Measurements from ENCODE around the gene VWC2.

Gene VWC2

GRCh38 chr7:49773218-49773935 is at the start of gene VWC2:
TSS of gene VWC2 (plus strand) at chr7:49773638. CDS start at chr7:49775436, 1,798 bp downstream.
- no peak for DNase-seq

- DNase-seq: no peak
Measured at GRCh38 chr7:49724071-49724470, 49.4 kb upstream of the VWC2 start.

DNA sequence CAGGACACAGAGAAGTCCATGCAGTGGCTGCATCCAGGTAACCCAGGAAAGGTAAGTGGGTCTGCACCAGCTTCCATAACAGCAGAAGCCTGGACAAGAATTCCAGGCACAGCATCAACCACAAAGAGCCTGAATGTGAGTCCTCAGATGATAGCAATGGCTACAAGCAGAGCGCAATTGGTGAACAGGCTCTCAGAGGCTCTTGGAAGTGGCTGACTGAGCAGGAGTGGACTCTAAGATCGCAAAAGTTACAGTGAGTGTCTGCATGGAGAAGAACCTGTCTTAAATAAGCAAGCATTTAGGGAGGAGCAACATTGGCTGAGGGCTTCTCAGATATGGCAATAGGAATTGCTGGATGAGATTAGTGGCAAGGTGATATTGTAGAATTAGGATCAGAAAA is 41.6 kb upstream of the VWC2 start:
- DNase-seq: no peak

GRCh38 chr7:49762666-49763065 is 10.8 kb upstream of the VWC2 start:
- DNase-seq: no peak

DNA sequence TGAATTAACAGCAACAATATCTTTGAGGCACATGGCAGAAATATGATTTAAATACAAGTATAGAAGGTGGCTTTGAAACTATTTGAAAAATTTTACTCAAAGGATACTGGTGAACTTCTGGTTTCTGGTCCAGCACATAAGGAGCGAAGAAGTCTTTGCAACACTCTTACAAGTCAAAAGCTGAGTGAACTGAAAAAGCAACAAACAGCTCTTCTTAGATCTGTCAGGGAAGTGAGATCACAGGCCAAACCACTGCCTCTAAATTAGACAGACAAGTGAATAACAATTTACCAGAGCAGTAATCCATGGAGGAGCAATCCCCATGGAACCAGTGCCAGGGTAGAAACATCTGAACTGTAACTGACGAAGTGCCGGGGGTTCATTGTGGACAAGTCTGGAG is 9.6 kb upstream of the VWC2 start:
- DNase-seq: no peak

- DNase-seq: no peak
Measured at GRCh38 chr7:49766966-49767365, 6.5 kb upstream of the VWC2 start.

DNA sequence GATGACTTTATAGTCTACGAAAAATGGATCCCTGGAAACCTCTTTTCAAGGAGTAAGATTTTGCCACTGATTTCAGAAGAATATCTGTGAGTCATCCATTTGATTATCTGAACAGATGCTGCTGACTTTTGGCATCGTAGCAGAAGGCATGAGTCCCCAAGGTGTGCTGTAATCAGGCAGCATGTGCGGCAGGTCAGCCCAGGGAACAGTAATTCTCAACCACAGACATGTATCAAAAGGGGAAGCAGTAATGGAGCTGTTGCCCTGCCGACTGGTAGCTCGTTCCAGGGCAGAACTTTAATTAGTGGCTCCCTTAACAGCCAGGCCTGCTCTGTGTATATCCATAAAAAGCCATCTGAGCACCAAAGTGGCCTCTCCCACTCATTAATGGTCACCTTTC is 5.7 kb upstream of the VWC2 start:
- DNase-seq: no peak

DNA sequence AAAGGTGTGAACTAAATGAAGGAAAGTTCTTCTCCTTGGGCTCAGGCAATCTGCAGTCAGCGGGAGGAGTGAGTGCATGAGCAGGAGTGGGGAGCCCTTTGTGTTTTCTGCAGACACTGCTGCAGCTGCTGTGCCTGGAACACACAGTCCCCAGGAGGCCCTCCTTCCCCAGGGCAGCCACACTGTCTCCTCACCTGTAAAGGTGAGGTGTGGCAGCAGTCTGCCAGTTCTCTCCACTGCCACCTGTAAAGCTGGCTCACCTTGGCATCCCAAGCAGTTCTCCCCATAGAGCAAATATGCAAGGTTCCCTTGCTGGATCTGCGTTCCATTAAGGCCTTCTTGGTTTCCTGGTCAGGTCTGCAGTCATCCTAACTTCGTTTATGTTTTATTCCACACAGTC is 5.2 kb upstream of the VWC2 start:
- DNase-seq: no peak

DNA sequence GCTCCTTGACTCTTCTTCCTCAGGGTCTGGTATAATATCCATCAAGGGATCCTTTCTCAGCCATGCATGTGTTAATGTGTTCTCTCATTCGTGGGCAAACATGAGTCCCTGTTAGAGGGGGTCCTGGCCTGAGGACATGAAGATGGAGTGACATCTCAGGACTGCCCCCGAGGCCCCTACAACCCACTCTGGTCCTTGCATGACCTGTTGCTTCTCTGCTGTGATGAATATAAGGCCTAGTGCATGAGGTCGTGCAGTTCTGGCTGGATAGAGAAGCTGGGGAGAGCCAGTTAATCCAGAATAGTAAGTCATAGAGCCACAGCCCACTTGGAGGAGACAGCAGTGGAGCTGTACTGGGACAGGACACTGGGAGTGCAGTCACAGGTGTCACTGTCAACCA is 4.6 kb upstream of the VWC2 start:
- no peak for DNase-seq

- DNase-seq: no peak
Measured at GRCh38 chr7:49769285-49769857, 4.1 kb upstream of the VWC2 start.

- DNase-seq: no peak
Measured at GRCh38 chr7:49770838-49771237, 2.6 kb upstream of the VWC2 start.

DNA sequence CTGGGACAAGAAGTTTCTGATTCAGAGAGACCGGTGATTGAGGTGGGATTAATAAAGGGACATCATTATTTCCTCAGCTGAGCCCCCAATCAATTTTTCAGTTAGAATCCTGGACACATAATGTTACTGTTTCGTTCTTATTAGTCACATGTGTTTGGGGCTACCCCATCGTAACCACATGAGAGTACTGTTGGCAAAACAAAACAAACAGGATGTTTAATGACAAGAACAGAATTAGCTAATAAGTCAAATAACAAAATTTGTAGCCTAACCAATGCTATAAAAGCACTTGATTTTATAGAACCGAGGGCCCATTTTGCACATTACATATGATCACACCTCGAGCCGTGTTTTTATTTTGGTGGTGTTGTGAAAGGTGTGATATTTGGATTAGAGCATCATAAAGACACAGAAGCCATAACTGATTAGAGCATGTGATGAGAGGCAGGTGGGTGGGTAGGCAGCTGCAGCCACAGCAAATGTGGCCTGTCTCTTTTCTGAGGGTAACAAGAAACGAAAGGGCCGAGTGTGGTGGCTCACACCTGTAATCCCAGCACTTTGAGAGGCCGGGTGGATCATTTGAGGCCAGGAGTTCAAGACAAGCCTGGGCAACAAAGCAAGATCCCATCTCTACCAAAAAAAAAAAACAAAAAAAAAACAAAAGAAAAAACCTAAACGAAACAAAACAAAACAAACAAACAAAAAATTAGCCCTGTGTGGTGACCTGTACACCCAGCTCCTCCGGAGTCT is 1.8 kb upstream of the VWC2 start:
- no peak for DNase-seq

DNA sequence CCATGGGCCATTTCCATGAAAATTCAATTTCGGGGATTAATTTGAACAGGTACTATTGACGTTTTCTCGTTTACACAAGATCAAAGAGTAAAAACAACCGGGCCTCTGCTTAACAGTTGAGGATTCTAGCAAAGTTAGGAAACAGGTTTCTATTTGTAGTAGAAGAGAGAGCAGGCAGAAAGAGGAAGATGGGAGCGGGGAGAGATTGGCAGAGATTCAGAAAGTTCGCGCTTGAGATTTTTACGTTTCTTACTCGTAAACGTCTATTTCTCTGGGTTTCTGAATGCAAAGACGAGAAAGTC is 571 bp upstream of the VWC2 start:
- DNase-seq: no peak

GRCh38 chr7:49773936-49774458 is 559 bp downstream of the VWC2 start:
- DNase-seq: no peak

DNA sequence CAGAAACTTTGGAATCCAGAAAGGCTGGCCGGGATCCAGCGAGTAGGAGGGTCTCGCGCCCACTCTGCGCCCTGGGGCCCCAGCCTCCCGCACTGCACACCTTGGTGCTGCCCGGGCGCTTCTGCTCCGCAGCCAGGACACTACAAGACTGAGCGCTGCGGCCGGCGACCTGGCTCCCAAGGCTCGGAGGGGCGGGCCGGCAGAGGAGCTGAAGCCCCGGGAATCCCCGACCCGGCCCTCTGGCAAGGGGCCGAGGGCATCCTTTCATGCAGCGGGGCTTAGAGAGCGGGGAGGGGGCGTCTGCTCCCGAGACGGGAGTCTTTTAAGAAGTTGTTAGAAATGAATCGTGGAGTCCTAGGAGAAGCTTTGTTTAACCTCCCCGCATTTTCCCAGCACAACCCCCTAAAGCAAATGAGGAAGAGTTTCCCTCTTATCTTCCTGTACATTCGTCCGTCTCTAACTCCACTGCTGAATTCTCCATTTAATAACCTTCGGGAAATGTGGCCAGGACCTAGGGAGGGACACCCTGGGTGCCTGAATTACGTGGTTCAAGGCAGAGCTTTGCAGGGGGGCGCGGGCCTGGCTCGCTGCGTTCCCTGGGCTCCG is 1.1 kb downstream of the VWC2 start:
- DNase-seq: no peak

DNA sequence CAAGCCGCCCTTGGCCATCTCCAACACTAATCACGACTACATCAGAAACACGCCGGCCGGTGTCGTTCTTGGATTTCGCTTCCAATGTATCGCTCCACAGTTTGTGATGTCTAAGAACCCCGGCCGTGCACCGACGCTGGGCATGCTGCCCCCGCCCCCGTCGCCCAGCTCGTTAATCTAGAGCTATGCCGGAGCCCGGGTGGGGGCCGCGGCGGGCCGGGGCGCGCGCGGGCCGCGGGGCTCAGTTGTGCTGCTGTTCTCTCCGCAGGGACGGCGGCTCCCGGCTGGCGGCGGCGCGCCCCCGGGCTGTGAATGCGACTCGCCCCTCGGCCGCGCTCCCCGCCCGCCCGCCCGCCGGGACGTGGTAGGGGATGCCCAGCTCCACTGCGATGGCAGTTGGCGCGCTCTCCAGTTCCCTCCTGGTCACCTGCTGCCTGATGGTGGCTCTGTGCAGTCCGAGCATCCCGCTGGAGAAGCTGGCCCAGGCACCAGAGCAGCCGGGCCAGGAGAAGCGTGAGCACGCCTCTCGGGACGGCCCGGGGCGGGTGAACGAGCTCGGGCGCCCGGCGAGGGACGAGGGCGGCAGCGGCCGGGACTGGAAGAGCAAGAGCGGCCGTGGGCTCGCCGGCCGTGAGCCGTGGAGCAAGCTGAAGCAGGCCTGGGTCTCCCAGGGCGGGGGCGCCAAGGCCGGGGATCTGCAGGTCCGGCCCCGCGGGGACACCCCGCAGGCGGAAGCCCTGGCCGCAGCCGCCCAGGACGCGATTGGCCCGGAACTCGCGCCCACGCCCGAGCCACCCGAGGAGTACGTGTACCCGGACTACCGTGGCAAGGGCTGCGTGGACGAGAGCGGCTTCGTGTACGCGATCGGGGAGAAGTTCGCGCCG is 1.9 kb downstream of the VWC2 start:
- no peak for DNase-seq

DNA sequence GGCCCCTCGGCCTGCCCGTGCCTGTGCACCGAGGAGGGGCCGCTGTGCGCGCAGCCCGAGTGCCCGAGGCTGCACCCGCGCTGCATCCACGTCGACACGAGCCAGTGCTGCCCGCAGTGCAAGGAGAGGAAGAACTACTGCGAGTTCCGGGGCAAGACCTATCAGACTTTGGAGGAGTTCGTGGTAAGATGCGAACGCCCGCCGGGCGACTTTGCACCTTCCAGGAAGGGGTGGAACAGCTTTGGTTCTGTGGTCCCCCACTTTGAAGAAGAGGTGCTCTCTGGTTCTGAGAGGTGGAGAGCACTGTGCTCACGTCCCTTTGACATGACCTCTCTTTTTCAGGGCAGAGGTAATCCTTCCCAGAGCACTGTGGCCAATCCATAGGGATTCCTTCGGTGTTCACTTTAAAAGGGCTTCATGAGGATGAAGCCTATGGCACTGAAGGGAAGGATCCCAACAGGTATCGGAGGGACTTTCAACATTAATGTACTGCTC is 2.6 kb downstream of the VWC2 start:
- DNase-seq: no peak

- no peak for DNase-seq
Measured at GRCh38 chr7:49776994-49777393, 3.6 kb downstream of the VWC2 start.

- no peak for DNase-seq
Measured at GRCh38 chr7:49778731-49779270, 5.4 kb downstream of the VWC2 start.

GRCh38 chr7:49780953-49781352 is 7.5 kb downstream of the VWC2 start:
- DNase-seq: no peak

DNA sequence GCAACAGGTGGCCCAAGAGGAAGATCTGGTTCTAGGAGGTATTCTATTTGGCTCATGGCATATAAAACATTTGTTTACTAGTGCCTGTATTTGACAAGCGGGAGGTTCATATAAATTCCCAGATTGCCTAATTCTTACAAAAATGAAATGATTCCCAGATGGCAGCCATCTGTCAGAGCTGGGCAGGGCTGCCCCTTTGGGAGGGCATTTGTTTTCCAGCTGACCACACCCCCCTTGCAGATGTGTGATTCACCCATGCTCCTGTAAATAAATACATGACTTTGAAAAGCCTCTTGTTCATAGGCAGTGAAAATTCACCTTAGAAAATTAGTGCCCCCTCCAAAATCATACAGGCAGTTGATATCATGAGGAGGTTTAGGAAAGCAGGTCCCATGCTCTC is 8.6 kb downstream of the VWC2 start:
- no peak for DNase-seq

GRCh38 chr7:49783446-49783845 is 10.0 kb downstream of the VWC2 start:
- DNase-seq: no peak

All from stimulated activated CD4-positive, alpha-beta T cell treated with anti-CD3 and anti-CD28 coated beads, Interleukin-12 subunit alpha, Interleukin-12 subunit beta, amount 100 ng/mL, for 4 hours (primary cell).